Keratinocyte (primary cell): ENCODE results near the gene RAPGEF1.

Source experiments
- EZH2 ChIP-seq: IDR thresholded peaks from one replicate; pipeline ENCODE4 v1.6.1; 2012; ENCODE audit warnings: inconsistent platforms, mild to moderate bottlenecking, low read length, moderate library complexity
- TF ChIP-seq, protein P1 (sequence below), 3 experiments: IDR thresholded peaks in 1 of 3; conservative IDR thresholded peaks in 1 of 3; optimal IDR thresholded peaks in 1 of 3; 2 replicates in 2 of 3; 3 replicates in 1 of 3; pipeline versions ENCODE3 to v1.5.1; 2011; ENCODE audit warnings: low read length in 3 of 3, mild to moderate bottlenecking in 3 of 3, moderate library complexity in 2 of 3, control low read depth in 1 of 3, inconsistent platforms in 1 of 3; ENCODE audit not compliant: insufficient read depth in 2 of 3; ENCODE audit errors: extremely low read depth in 1 of 3

DNA sequence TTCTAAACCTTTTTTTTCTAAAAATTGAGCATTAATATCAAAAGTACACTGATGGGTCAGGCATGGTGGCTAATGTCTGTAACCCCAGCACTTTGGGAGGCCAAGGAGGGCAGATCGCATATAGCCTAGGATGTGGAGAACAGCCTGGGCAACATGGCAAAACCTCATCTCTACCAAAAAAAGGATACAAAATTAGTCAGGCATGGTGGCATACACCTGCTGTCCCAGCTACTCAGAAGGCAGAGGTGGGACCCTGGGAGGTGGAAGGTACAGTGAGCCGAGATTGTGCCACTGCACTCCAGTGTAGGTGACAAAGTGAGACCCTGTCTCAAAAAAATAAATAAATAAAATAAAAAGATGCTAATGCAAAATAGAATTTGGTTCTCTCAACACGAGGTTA lies 49.4 kb downstream of the RAPGEF1 start:
- TF ChIP-seq, protein P1, sequence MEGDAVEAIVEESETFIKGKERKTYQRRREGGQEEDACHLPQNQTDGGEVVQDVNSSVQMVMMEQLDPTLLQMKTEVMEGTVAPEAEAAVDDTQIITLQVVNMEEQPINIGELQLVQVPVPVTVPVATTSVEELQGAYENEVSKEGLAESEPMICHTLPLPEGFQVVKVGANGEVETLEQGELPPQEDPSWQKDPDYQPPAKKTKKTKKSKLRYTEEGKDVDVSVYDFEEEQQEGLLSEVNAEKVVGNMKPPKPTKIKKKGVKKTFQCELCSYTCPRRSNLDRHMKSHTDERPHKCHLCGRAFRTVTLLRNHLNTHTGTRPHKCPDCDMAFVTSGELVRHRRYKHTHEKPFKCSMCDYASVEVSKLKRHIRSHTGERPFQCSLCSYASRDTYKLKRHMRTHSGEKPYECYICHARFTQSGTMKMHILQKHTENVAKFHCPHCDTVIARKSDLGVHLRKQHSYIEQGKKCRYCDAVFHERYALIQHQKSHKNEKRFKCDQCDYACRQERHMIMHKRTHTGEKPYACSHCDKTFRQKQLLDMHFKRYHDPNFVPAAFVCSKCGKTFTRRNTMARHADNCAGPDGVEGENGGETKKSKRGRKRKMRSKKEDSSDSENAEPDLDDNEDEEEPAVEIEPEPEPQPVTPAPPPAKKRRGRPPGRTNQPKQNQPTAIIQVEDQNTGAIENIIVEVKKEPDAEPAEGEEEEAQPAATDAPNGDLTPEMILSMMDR (optimal IDR thresholded peaks at IDR 0.05 in 1 of 3, IDR thresholded peaks at IDR 0.05 in 1 of 3, conservative IDR thresholded peaks at IDR 0.05 in 1 of 3; ENCODE audit: extremely low read depth in 1 of 3, insufficient read depth in 2 of 3, low read length in 3 of 3), result no peak
- no peak for TF ChIP-seq EZH2
